Erythroblast (primary cell): ENCODE results near the gene OR10A5.
"Not testable (repeated sequence)": the region's sequence is repeated elsewhere in the genome, so short reads cannot be mapped to it uniquely, and the experiment has no call there.

Source experiments
- DNase-seq, 2 experiments: peaks; one replicate each; lab custom pipeline; 2025; lab: John Stamatoyannopoulos, UW
- GATA1 ChIP-seq: IDR thresholded peaks from 2 replicates; pipeline ENCODE4 v1.6.1; 2011; ENCODE audit warnings: low read depth, mild to moderate bottlenecking, control low read depth, low read length, moderate library complexity
- POLR2A ChIP-seq: IDR thresholded peaks from 2 replicates; pipeline ENCODE4 v1.6.1; 2011; ENCODE audit warnings: mild to moderate bottlenecking, low read length

The OR10A5 gene

DNA sequence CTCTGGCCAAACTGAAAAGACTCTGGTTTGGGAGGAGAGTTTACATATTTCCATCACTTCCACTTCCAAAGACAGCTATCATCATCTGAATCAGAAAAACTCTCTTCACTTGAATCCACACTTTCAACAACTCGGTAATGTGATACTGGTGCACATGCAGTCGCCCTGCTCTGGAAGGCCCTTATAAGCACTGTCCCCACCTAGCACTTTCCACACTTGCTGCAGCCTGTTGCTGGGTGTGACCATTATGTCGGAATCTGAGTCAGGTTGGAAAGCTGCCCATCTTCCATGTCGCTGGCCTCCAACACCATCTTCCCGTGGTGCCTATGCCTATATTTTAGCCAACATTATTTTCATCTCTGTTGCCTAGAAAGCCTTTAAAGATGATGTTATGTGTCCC is 1.1 kb upstream of the OR10A5 start:
- TF ChIP-seq POLR2A (no peak), GATA1 (no peak)
- DNase-seq = no peak

DNA sequence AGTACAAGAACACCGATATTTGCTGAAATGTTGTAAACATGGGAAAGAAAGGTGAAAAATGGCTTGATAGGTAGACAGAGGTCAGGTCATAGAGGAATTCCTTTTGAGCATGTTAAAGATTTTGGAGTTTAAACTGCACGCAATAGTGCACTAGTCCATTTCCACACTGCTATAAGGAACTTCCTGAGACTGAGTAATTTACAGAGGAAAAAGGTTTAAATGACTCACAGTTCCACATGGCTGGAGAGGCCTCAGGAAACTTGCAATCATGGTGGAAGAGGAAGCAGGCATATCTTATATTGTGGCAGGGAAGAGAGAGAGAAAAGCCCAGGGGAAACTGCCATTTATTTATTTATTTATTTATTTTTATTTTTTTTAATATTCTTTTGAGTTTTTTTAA is 5.0 kb downstream of the OR10A5 start:
- DNase-seq = no peak
- TF ChIP-seq POLR2A (no peak), GATA1 (no peak)

DNA sequence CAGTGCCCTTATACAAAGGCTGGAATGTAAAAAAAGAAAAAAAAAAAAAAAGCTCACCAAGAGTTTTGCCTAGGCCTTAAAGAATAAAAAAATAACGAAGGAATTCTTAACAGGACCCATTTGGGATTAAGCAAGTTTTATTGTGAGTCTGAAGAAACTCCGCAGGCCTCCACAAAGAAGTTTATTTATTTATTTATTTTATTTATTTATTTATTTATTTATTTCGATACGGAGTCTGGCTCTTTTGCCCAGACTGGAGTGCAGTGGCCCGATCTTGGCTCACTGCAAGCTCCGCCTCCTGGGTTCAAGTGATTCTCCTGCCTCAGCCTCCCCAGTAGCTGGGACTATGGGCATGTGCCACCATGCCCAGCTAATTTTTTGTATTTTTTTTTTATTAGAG is 9.3 kb downstream of the OR10A5 start:
- DNase-seq = not testable (repeated sequence)

DNA sequence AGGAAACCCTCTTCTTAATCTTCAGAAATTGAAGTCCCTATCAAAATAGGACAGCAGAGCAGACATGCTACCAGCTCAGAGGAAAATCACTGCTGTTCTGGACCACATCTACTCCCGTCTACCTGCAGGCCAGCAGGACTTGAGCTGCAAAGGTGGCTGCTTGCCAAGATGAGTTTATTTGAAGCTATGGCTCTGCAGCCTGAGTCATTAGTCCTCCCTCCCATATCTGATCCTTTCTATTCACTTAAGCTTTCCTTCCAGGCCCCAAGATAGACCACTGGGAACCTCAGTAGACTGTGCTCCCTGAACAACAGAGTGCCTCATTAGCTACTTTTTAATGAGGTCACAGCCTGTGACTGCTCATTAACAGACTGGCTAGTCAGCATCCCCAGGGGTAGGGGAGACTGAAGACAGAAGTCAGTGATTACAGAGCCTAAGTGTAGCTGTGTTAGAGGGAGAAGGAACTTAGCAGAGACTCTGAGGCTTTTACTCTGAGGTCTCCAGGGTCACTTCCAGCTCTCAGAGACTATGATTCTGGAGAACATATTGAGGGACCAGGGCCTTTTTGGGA is 10.6 kb downstream of the OR10A5 start:
- no peak for TF ChIP-seq GATA1
- TF ChIP-seq POLR2A = no peak
- no peak for DNase-seq

DNA sequence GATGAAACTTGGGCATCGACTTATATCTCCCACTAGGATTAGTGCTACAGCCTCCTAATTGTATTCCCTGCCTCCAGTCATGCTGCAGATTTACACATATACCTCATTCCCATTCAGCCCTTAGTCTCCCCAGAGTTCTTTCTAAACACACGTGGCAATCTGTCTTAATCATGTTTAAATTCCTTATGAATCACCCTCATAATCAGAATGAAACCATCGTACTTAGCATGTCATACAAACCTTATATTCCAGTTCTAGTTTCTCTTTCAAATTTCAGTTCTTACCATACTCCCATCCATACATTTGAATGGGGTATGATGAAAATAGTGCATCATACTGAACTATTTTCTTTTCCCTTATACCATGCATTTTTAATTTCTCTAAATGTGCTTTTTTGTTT is 11.4 kb downstream of the OR10A5 start:
- DNase-seq = no peak
- TF ChIP-seq GATA1 = no peak
- no peak for TF ChIP-seq POLR2A

DNA sequence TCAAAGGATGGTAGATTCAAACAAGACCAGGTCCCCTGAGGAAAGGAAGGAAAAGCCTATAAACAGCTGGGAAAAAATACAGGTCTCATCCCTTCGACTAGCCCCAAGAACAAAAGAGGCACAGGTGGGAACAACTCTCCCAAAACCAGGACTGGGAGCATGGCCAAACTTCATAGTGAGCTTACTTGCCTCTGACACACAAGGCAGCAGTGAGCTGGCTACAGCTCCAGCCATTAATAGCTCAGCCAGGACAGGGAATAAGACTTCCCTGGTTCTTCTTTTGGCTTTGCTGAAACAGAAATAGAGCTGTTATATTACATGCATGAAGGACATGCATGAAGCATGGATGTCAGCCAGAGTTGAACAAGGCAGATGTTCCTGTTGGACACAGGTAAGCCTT is 17.5 kb downstream of the OR10A5 start, which contains the start of gene OR10A2:
TSS of gene OR10A2 (plus strand) at position 97 of the 400 bp plus-strand sequence. CDS start 6,698 bp downstream, outside the sequence.
- DNase-seq = no peak
- TF ChIP-seq POLR2A (no peak), GATA1 (no peak)

DNA sequence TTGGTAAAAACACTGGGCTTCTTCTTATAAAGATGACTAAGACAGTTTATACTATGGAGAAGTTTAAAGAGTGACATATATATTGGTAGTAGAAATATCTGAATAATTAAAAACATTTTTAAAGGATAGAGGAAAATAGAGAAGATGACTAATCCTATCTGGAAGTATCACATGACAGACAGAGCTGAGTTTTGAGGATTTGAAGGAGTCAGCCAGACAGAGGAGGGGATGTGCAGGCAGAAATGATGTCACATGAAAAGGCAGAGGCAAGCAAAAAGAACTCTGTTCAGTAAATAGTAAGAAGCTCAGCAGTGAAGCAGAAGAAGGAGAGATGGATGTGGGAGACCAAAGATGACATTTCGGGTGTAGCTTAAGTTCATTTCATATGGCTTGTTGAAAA is 19.0 kb downstream of the OR10A5 start:
- TF ChIP-seq GATA1 (no peak), POLR2A (no peak)
- DNase-seq = no peak

DNA sequence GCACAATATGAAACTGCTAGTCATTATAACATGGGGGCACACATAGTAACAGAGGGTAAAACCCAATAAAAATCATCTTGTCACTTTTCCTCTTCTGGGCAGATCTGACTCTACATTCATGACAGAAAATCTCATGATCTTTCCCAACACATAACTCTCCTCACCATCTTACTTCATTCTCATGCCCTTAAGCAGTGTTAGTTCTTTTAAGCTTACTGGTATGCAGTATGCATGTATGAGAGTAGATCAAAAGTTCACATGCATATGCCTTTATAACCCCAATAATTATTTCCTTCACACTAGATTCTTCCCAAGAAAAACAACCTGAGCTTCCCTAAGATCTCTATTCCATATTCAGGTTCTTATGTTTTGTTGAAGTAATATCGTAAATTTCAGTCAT is 25.8 kb downstream of the OR10A5 start:
- TF ChIP-seq POLR2A (no peak), GATA1 (no peak)
- no peak for DNase-seq

DNA sequence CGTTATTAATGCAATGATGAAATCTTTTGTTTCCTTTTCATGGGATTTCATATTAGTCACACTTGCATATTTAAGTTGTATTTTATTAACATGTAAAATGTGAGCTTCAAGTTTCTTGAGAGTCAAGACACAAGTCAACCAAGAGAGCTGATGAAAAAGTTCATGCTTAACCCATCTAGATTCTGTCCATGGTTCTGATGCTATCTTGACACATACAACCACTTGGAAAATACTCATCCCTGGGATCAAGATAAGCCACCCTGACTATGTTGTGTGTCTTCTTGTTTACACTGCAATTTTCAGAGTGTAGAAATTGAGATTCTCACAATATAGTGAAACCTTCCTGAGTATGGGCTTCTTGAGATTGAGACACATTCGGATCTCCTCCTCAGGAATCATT is 30.3 kb downstream of the OR10A5 start:
- TF ChIP-seq POLR2A (no peak), GATA1 (no peak)
- no peak for DNase-seq

DNA sequence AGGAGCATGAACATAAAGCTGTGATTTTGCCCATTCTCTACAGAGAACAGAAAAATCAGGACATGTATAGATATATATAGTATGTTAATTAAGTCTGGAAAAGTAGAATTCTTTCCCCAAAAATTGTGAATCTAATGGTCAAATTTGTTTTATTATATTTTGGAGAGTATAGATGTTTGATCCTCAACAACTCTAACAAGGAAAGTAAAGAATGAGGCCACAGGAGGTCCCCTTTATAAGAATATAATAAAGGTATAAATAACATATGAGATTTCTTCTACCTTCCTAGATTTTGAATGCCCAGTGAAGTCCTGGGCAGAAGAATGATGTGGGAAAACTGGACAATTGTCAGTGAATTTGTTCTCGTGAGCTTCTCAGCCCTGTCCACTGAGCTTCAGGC is 30.8 kb downstream of the OR10A5 start, which contains the start of gene OR10A4:
TSS of gene OR10A4 (plus strand) at position 301 of the 400 bp plus-strand sequence. CDS start at position 324, 23 bp downstream.
- TF ChIP-seq POLR2A = no peak
- no peak for TF ChIP-seq GATA1
- no peak for DNase-seq

DNA sequence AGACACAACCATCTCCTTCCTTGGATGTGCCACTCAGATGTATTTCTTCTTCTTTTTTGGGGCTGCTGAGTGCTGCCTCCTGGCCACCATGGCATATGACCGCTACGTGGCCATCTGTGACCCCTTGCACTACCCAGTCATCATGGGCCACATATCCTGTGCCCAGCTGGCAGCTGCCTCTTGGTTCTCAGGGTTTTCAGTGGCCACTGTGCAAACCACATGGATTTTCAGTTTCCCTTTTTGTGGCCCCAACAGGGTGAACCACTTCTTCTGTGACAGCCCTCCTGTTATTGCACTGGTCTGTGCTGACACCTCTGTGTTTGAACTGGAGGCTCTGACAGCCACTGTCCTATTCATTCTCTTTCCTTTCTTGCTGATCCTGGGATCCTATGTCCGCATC is 31.4 kb downstream of the OR10A5 start:
- TF ChIP-seq GATA1 (no peak), POLR2A (no peak)
- DNase-seq = no peak

DNA sequence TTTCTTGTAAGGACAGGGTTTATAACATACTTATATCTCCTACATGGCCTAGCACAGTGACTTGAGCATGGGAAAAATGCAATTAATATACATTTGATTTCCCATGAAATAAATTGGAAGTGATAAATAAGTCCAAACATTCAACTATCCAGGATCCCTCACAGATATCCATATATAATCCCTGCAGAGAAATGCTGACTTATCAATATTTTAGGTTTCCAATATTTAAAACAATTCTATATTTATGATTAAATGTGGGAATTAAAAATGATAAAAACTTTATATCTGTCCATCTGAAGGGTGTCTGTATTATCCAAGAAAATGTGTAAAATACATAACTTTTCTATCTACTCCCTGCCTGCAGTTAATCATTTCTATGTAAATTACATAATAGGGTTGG is 37.3 kb downstream of the OR10A5 start:
- no peak for DNase-seq
- TF ChIP-seq GATA1 (no peak), POLR2A (no peak)

DNA sequence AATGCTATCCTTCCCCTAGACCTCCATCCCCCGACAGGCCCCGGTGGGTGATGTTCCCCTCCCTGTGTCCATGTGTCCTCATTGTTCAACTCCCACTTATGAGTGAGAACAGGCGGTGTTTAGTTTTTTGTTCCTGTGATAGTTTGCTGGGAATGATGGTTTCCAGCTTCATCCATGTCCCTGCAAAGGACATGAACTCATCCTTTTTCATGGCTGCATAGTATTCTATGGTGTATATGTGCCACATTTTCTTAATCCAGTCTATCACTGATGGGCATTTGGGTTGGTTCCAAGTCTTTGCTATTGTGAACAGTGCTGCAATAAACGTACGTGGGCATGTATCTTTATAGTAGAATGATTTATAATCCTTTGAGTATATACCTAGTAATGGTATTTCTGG is 42.2 kb downstream of the OR10A5 start:
- DNase-seq = not testable (repeated sequence)

DNA sequence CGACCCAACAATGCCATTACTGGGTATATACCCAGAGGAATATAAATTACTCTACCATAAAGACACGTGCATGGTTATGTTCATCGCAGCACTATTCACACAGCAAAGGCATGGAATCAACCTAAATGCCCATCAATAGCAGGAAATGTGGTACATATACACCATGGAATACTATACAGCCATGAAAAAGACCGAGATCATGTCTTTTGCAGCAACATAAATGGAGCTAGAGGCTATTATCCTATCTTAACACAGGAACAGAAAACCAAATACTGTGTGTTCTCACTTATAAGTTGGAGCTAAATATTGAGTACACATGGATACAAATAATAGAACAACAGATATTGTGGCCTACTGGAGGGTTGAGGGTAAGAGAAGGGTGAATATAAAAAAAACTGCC is 43.3 kb downstream of the OR10A5 start:
- TF ChIP-seq GATA1 = no peak
- no peak for TF ChIP-seq POLR2A
- DNase-seq = no peak

DNA sequence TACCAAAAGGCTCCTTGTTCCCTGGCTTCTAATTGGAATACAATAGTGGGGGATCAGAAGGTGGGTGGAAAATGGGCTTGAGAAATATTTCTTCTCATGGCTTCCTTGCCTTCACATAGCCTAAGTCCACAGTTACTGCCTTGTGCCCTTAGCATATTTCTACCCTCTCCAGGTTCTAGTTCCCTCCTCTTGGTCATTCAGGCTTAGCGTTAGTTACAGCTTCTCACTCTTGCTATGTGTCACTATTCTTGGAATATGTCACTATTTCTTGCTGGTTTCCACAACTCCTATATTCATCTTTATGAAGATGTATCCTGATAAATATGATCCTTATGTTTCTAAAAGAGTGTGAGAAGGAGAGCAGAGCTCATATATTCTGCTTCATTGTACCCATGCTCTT is 44.4 kb downstream of the OR10A5 start:
- TF ChIP-seq GATA1 = no peak
- no peak for TF ChIP-seq POLR2A
- no peak for DNase-seq
